Measurements from ENCODE around the gene OMP.

DNA sequence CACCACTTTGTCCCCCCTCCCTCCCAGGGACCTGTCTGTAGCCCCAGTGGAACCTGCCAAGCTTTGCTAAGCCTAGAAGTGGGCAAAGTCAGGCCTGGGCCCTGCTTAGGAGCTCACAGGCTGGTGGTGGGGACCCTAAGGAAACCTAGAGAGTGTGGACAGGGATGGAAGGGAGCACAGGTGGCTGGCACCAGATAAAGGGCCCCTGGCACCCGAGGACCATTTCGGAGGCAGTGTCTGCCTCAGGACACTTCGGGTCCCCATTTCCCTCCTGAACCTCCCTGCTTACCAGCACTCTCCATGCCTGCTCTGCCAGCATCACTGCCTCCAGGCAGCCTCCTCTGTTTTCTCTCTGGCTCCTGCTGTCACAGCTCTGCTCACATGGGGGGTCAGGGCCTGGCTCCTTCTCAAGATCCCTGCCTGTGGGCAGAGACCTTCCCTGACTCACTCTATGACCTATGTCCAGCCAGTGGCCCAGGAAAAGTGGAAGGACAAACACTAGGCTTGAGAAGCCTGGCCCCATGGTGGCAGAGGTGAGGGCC, 13.6 kb upstream of the OMP start:
- TF ChIP-seq POLR2AphosphoS5 (IDR thresholded peaks at IDR 0.05; ENCODE audit: low read depth, low read length) (no peak), POLR2A (IDR thresholded peaks at IDR 0.05; ENCODE audit: low read depth, low read length) (no peak), TAF1 (IDR thresholded peaks at IDR 0.05; ENCODE audit: borderline replicate concordance, low read depth, low read length) (no peak)

All from GM12892 (cell line).